GM08714 (cell line): Measurements from ENCODE around the gene ADAM10.

ENCODE experiments used
- H3K4me3 ChIP-seq: fragments of 200-500 bp; sonication (Bioruptor generic); 2 replicates; pipeline ENCODE4 v1.5.1; 2014; ENCODE audit warnings: mild to moderate bottlenecking, low read length, inconsistent platforms
- ZNF274 ChIP-seq: IDR thresholded peaks from 2 replicates; pipeline ENCODE4 v1.6.1; 2012; ENCODE audit warnings: mild to moderate bottlenecking, low read depth, low read length

The ADAM10 gene

GRCh38 chr15:58715266-58715917 lies 34.1 kb downstream of the ADAM10 start:
- no peak overlapping the region for H3K4me3 ChIP-seq
- no peak for TF ChIP-seq ZNF274

- H3K4me3 ChIP-seq, result no peak overlapping the region
- TF ChIP-seq ZNF274, result no peak
These were observed 38.8 kb downstream of the ADAM10 start for GRCh38 chr15:58710701-58711100.

- H3K4me3 ChIP-seq, result no peak overlapping the region
- TF ChIP-seq ZNF274, result no peak
These were observed 42.1 kb downstream of the ADAM10 start for GRCh38 chr15:58707397-58707796.

GRCh38 chr15:58705105-58705504 lies 44.4 kb downstream of the ADAM10 start:
- no peak for TF ChIP-seq ZNF274
- no peak overlapping the region for H3K4me3 ChIP-seq

GRCh38 chr15:58704155-58704865 lies 45.2 kb downstream of the ADAM10 start:
- H3K4me3 ChIP-seq, result no peak overlapping the region
- TF ChIP-seq ZNF274, result no peak

- no peak overlapping the region for H3K4me3 ChIP-seq
- TF ChIP-seq ZNF274, result no peak
These were observed 45.9 kb downstream of the ADAM10 start for GRCh38 chr15:58703610-58704009.

- H3K4me3 ChIP-seq, result no peak overlapping the region
- no peak for TF ChIP-seq ZNF274
These were observed 47.3 kb downstream of the ADAM10 start for GRCh38 chr15:58702233-58702632.

- no peak for TF ChIP-seq ZNF274
- no peak overlapping the region for H3K4me3 ChIP-seq
These were observed 48.1 kb downstream of the ADAM10 start for GRCh38 chr15:58701376-58701775.

- no peak for TF ChIP-seq ZNF274
- no peak overlapping the region for H3K4me3 ChIP-seq
These were observed 49.7 kb downstream of the ADAM10 start for GRCh38 chr15:58699769-58700168.

- no peak for TF ChIP-seq ZNF274
- no peak overlapping the region for H3K4me3 ChIP-seq
These were observed 50.4 kb downstream of the ADAM10 start for GRCh38 chr15:58698887-58699641.

- no peak for TF ChIP-seq ZNF274
- H3K4me3 ChIP-seq, result no peak overlapping the region
These were observed 52.3 kb downstream of the ADAM10 start for GRCh38 chr15:58697220-58697619.

GRCh38 chr15:58696738-58697137 lies 52.8 kb downstream of the ADAM10 start:
- H3K4me3 ChIP-seq, result no peak overlapping the region
- TF ChIP-seq ZNF274, result no peak

- TF ChIP-seq ZNF274, result no peak
- no peak overlapping the region for H3K4me3 ChIP-seq
These were observed 54.7 kb downstream of the ADAM10 start for GRCh38 chr15:58694641-58695398.

- TF ChIP-seq ZNF274, result no peak
- H3K4me3 ChIP-seq, result no peak overlapping the region
These were observed 58.8 kb downstream of the ADAM10 start for GRCh38 chr15:58690703-58691102.

- H3K4me3 ChIP-seq, result no peak overlapping the region
- no peak for TF ChIP-seq ZNF274
These were observed 59.9 kb downstream of the ADAM10 start for GRCh38 chr15:58689646-58690045.
